Thymus (tissue), 11 donors: ENCODE data around the gene SP2. TPM values are rescaled to one million over a fixed set of nuclear protein-coding genes. Genes with fewer than 3 reads are reported as not detected.
"Not testable (repeated sequence)": the region's sequence is repeated elsewhere in the genome, so short reads cannot be mapped to it uniquely, and the experiment has no call there.

Source experiments
- DNase-seq, 9 donors: peaks; one replicate each; pipeline ENCODE4 v3.0.0-alpha.2; 2013; ENCODE audit warnings: low spot score in 9 of 9, low read depth in 6 of 9, missing footprints in 1 of 9
- H3K27ac ChIP-seq, 2 donors: one replicate each; pipeline ENCODE4 v1.5.1; 2013; ENCODE audit warnings: control low read depth in 1 of 2, low read depth in 1 of 2, low read length in 1 of 2, mild to moderate bottlenecking in 1 of 2, moderate library complexity in 1 of 2
- H3K27me3 ChIP-seq, 2 donors: one replicate each; pipeline ENCODE4 v1.5.1; 2013; ENCODE audit warnings: low read length in 1 of 2; ENCODE audit not compliant: control insufficient read depth in 2 of 2, insufficient read depth in 1 of 2
- H3K36me3 ChIP-seq, 2 donors: one replicate each; pipeline ENCODE4 v1.5.1; 2013; ENCODE audit warnings: low read length in 1 of 2, mild to moderate bottlenecking in 1 of 2, moderate library complexity in 1 of 2; ENCODE audit not compliant: control insufficient read depth in 2 of 2, insufficient read depth in 2 of 2
- H3K4me1 ChIP-seq, 2 donors: one replicate each; pipeline ENCODE4 v1.5.1; 2013; ENCODE audit warnings: low read length in 2 of 2; ENCODE audit not compliant: control insufficient read depth in 2 of 2, insufficient read depth in 2 of 2
- H3K4me3 ChIP-seq, 2 donors: one replicate each; pipeline ENCODE4 v1.5.1; 2013; ENCODE audit warnings: low read length in 2 of 2, control low read depth in 1 of 2, mild to moderate bottlenecking in 1 of 2
- H3K9me3 ChIP-seq, 2 donors: one replicate each; pipeline ENCODE4 v1.5.1; 2013; ENCODE audit warnings: low read length in 1 of 2, mild to moderate bottlenecking in 1 of 2; ENCODE audit not compliant: control insufficient read depth in 2 of 2, insufficient read depth in 1 of 2
- WGBS: extraction: QIAGEN DNeasy Blood & Tissue Kit; methylation state at CpG from one replicate; pipeline ENCODE4 v1.1.7; 2013; 5-methylcytosine and 5-hydroxymethylcytosine counted together
- polyA plus RNA-seq: library from polyadenylated mRNA; stranded (reverse); fragments of 200-250 nt; gene quantifications from one replicate; pipeline ENCODE4 v1.2.3, GENCODE V29; 2013
- total RNA-seq: library from RNA; stranded (reverse); fragments of 120-200 nt; gene quantifications from one replicate; pipeline ENCODE4 v1.2.4, GENCODE V29; 2013
- donor health status: healthy.

Gene SP2
- total and polyA plus RNA-seq, 2 donors = 1.3 to 10.6 TPM

DNA sequence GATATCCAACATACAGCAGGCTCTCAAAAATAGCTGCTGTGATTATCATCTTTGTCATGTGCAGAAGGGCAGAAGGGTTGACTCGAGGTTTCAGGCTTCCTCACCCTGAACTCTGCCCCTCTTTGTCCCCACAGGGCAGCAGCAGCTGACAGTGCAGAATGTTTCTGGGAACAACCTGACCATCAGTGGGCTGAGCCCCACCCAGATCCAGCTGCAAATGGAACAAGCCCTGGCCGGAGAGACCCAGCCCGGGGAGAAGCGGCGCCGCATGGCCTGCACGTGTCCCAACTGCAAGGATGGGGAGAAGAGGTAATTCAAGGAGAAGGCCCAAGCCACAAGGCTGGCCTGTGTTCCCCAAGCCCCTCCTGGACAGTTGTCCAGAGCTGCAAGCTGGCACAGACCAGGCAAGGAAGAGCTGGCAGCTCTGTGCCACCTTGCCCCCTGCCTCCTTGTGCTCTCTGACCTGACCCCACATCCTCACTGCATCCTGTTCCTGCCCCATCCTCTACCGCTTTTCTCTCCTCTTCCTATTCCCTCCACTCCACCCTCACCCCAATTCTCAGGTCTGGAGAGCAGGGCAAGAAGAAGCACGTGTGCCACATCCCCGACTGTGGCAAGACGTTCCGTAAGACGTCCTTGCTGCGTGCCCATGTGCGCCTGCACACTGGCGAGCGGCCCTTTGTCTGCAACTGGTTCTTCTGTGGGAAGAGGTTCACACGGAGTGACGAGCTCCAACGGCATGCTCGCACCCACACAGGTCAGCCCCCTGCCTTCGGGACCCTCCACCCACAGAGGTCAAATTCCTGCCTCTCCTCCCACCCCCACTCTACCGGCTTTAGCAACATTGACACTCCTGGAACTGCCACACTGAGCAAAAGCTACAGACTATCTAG lies 29.0 kb downstream of the SP2 start:
- Histone ChIP-seq H3K27me3 (no peaks in the 10 kb centered on the region), H3K36me3 (peaks cover 70 to 76% of the 10 kb centered on the region in 2 donors), H3K27ac (no peak overlapping the region), H3K4me1 (no peaks in the 10 kb centered on the region), H3K9me3 (peaks cover 0 to 3% of the 10 kb centered on the region in 2 donors), H3K4me3 (no peak overlapping the region)
- WGBS = 99% methylated on average over 23 of the region's 23 CpGs
- no peak for DNase-seq

DNA sequence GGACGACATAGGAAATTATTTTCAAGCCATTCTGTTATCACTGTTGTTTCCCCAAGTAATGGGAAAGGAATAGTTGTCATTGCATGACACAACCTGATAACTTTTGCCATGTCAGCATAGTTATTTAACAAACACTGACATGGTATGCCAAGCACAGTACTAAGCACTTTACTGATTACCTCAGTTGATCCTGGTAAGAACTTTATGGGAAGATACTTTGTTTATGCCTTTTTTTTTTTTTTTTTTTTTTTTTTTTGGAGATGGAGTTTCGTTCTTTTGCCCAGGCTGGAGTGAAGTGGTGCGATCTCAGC lies 29.6 kb downstream of the SP2 start:
- Histone ChIP-seq H3K27ac (no peak overlapping the region), H3K9me3 (peaks cover 0 to 3% of the 10 kb centered on the region in 2 donors), H3K4me1 (no peaks in the 10 kb centered on the region), H3K36me3 (peaks cover 76 to 79% of the 10 kb centered on the region in 2 donors), H3K4me3 (no peak overlapping the region), H3K27me3 (no peaks in the 10 kb centered on the region)
- 97% methylated on average over 3 of the region's 3 CpGs for WGBS
- no peak for DNase-seq

DNA sequence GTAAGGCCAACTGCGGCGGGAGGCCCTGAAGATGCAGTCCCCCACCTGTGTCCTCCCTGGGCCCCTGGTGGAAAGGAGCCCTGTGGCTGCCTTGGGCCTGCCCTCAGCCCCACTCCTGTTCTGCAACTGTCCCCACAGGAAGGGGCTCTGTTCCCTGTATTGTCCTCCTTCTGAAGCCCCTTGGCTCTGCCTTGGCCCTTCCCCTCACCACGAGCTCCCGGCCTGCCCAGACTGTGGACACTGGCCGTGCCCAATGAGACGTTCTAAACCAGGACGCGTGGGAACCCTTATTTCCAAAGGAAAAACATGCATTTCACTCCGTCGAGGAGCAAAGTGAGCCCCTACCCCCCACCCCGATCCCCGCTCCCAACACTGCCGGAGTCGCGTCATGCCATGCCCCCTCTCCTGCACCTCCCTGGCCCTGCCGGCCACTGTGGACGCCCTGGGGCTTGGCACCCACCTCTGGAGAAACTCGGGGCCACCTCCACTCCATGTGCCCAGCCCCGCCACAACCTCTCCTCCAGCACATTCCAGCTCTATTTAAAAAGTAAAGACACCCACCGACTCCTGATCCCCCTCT lies 31.9 kb downstream of the SP2 start:
- Histone ChIP-seq H3K27me3 (no peaks in the 10 kb centered on the region), H3K4me1 (peaks cover 0 to 2% of the 10 kb centered on the region in 2 donors), H3K27ac (no peak overlapping the region), H3K36me3 (peaks cover 73 to 74% of the 10 kb centered on the region in 2 donors), H3K9me3 (peaks cover 0 to 2% of the 10 kb centered on the region in 2 donors), H3K4me3 (no peak overlapping the region)
- 95% methylated on average over 20 of the region's 20 CpGs for WGBS
- DNase-seq = no peak

DNA sequence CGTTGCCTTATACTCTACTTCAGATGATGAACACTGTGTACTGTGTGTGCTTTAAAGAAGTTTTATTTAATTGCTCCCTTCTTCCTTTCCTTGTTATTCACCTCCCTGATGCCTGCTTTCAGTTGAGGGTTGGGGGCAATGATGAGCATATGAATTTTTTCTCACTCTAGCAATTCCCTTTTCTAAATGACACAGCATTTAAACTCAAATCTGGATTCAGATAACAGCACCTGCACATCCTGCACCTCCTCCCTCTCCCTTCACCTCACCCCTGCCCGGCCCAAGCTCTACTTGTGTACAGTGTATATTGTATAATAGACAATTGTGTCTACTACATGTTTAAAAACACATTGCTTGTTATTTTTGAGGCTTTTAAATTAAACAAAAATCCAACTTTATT lies 32.4 kb downstream of the SP2 start:
- WGBS = 24% methylated on average over 2 of the region's 2 CpGs

DNA sequence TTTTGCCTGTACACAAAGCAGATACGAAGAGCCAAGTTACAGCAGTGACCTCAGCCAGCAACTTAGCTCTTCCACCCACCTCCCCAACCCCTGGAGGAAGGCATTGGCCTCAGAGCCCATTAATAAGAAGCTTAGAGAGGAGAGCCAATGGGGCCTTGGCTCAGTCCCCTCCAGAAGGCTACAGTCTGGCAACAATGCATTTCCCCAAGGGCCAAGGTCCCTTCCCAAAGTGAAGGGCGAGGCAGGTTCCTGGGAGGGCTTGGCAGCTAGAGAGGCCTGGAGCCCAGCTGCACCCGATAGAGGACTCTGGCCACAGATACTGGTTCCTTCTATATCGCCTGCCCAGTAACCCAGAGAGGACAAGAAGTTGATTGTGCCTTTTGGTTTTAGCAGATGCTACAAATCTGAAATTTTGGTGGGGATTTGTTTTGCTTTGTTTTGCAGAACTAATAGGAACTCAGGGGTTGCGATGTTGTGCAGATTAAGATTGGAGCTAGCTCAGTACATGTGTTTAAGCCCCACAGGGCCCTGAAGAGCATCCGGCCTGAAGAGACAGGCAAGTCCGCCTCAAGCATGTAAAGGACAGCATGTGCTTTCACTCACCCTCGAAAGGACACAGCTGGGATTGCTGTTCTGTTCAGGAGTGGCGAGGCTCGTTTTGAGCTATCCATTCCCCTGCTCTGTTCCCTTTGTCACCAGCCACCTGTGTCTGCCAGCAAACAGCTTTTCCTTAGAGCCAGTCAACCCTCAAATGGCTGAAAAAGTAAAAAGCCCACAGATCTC lies 33.4 kb downstream of the SP2 start:
- Histone ChIP-seq H3K4me1 (peaks cover 0 to 2% of the 10 kb centered on the region in 2 donors), H3K9me3 (no peaks in the 10 kb centered on the region), H3K27ac (no peak overlapping the region), H3K36me3 (peaks cover 60% of the 10 kb centered on the region in 2 donors), H3K4me3 (no peak overlapping the region), H3K27me3 (no peaks in the 10 kb centered on the region)
- no peak for DNase-seq
- 83% methylated on average over 10 of the region's 10 CpGs for WGBS

More for the DNA sequence above, 32.4 kb downstream of the SP2 start:
- no peaks in the 10 kb centered on the region for H3K9me3 ChIP-seq
- H3K4me3 ChIP-seq = no peak overlapping the region
- H3K27me3 ChIP-seq = no peaks in the 10 kb centered on the region
- H3K36me3 ChIP-seq = peaks cover 70% of the 10 kb centered on the region in 2 donors
- H3K4me1 ChIP-seq = peaks cover 0 to 2% of the 10 kb centered on the region in 2 donors
- H3K27ac ChIP-seq = no peak overlapping the region
- no peak for DNase-seq

DNA sequence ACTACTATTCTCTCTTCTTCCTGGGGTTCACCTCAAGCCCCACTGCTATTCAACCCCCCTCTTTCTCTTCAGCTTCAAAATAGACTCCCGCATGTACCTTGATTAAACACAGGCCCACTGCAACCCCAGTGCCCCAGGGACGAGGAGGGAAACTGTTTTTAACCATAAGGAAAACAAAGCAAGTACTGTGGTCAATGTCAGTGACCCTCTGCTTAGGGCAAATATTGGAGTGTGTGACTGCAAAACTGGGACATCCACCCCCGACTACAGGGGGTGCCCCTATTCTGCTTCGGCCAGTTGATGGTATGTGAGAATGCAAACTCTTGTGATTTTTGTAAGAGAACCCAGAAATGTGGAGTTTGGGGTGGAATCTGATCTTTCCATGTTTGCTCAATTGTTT lies 35.8 kb downstream of the SP2 start:
- no peak overlapping the region for H3K4me3 ChIP-seq
- WGBS = 86% methylated on average over 4 of the region's 4 CpGs
- no peaks in the 10 kb centered on the region for H3K9me3 ChIP-seq
- H3K27me3 ChIP-seq = no peaks in the 10 kb centered on the region
- peaks cover 36 to 37% of the 10 kb centered on the region in 2 donors for H3K36me3 ChIP-seq
- no peak overlapping the region for H3K27ac ChIP-seq
- peaks cover 0 to 2% of the 10 kb centered on the region in 2 donors for H3K4me1 ChIP-seq
- DNase-seq = no peak

DNA sequence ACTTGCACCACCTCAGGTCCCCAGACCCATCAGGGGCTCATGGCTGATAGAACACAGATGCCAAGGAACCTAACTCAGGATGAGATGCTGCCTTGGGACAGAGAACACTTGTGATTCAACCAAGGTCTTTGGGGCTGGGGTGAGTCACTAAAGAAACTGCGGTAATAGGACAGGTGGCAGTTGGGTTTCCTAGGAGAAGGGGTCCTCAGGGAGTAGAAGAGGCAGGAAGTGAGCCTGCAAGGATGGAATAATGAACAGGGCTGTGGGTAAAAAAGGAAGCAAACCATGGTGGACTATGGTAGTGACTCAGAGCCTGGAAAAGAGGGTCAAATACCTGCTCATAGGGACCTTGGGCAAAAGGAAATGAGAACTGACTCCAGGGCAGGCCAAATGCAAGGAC lies 38.8 kb downstream of the SP2 start:
- H3K4me1 ChIP-seq = peaks cover 0 to 2% of the 10 kb centered on the region in 2 donors
- peaks cover 7 to 16% of the 10 kb centered on the region in 2 donors for H3K36me3 ChIP-seq
- DNase-seq = no peak
- H3K27ac ChIP-seq = no peak overlapping the region
- H3K27me3 ChIP-seq = no peaks in the 10 kb centered on the region
- WGBS = 100% methylated on average over 1 of the region's 1 CpG
- H3K9me3 ChIP-seq = no peaks in the 10 kb centered on the region
- H3K4me3 ChIP-seq = no peak overlapping the region

DNA sequence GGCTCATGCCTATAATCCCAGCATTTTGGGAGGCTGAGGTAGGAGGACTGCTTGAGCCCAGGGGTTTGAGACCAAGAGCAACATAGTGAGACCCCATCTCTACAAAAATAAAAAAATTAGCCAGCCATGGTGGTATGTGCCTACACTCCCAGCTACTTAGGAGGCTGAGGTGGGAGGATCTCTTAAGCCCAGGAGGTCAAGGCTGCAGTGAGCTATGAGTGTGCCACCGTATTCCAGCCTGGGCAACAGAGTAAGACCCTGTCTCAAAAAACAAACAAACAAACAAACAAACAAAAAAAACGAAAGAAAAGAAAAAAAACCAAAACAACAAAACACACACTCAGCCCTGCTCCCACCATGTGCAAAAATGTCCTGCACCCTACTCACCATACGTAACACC lies 39.4 kb downstream of the SP2 start:
- H3K4me1 ChIP-seq, DNase-seq, H3K27me3 ChIP-seq, H3K4me3 ChIP-seq, H3K9me3 ChIP-seq, H3K27ac ChIP-seq: not testable (repeated sequence)
- WGBS = 99% methylated on average over 3 of the region's 3 CpGs
- peaks cover 3 to 10% of the 10 kb centered on the region in 2 donors for H3K36me3 ChIP-seq

DNA sequence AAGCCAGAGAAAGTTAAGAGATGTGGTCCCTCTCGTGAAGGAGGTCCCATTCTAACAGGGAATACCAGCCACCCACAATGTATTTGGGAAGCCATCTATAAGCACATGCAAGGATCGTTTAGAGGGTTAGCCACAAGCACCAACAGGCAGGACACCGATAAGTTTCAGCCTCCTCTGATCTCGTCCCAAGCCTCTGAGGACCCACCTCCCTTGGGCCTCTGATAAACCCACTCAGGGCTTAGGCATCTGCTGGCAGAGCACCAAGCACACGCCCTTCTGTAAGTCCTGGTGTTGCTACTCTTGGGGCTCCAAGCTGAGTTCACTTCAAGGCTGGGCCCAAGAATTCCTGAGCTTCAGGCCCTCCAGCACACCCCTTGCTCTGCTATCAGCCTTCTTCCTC lies 39.9 kb downstream of the SP2 start:
- H3K4me3 ChIP-seq = no peak overlapping the region
- no peaks in the 10 kb centered on the region for H3K9me3 ChIP-seq
- no peaks in the 10 kb centered on the region for H3K27me3 ChIP-seq
- peaks cover 3 to 7% of the 10 kb centered on the region in 2 donors for H3K36me3 ChIP-seq
- WGBS = 94% methylated on average over 5 of the region's 5 CpGs
- peaks cover 0 to 4% of the 10 kb centered on the region in 2 donors for H3K4me1 ChIP-seq
- no peak for DNase-seq
- no peak overlapping the region for H3K27ac ChIP-seq
